ENCODE measurements around the gene MRPL19.

MRPL19 gene

DNA sequence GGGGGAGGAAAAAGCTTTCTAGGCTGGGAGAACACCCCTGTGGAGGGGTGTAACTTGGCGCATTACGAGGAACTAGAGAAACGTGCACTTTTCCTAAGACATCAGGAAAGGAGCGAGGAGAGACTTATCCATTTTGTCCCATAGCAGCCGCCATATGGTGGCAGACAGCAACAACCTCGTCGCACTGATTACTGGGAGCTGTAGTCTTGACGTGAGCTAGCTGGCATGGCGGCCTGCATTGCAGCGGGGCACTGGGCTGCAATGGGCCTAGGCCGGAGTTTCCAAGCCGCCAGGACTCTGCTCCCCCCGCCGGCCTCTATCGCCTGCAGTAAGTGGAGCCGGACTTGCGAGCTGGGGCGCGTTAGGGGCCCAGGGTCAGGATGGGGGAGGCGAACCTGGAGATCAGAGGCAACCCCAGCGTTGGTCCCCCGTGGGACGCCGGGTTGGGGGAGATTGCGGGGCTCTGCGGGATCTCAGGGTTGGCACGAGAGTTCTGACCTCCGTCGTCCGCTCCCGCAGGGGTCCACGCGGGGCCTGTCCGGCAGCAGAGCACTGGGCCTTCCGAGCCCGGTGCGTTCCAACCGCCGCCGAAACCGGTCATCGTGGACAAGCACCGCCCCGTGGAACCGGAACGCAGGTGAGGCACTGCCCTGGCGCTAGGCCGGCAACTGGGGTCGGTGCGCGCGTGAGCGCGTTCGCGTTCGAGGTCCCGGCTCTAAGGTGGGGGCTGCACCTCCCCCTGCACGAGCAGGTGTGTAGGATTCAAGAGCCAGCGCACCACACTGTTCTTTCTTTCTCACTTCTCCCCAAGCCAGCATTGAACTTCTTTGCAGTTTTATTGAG is at the start of gene MRPL19:
TSS of gene MRPL19 (plus strand) at position 201 of the 843 bp plus-strand sequence. CDS start at position 226, 25 bp downstream.
- peak; percentile 57 for DNase-seq

DNA sequence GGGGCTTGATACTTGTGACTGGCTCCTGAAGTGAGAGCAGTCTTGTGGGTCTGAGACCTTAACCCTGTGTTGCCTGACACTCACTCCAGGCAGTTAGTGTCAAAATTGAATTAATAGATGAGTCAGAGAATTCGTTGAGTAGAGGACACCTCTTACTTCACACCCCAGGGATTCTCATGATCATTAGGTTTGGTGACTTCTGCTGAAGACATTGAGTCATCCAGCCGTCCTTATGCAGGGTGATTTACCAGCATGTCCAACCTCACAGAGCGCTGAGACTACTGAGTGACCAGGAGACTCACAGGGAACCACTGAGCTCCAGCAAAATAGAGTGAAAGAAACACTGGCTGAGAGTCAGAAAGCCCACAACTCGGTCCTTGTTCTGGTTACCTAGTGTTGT is 49.8 kb upstream of the MRPL19 start:
- no peak for DNase-seq

DNA sequence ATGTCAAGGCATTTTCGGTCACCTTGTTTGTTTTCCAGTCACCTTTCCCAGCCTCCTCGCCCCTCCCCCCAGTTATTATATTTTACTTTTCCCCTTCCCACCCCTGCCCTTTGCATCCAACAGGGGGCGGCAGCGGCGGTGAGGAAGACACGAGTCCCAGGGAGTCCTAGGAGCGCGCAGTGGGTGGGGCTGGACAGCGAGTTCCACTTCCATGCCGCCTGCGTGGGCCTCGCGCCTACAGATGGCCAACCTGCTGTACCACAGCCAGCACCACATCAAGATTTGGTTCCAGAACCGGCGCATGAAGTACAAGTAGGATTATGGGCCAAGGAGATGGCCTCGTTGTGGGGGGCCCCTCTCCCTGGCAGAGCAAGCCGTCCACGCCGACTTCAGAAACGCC is 48.6 kb upstream of the MRPL19 start:
- DNase-seq = no peak

DNA sequence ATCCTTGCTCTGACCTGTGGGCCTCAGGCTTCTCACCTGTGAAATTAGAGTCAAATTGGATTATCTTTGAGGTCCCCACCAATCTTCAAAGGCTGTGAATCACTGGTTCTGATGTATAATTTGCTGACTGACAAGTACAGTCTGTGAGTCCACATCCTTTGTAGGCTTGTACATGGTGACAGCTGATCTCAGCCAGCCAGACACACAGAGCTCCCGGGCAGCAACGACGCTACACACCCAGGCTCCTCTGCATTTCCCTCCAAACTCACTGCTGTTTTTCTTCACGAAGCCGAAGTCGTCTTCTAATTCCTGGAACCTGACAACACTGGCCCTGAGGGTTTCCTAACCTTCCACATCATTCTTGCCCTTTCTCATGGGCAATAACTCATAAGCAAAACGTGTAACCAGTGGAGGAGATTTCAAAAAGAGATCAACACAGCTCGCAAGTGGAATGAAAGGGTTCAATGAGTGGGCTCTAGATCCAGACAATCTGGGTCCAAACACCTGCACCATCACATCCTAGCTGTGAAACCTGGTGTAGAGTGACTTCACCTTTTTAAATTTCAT is 47.9 kb upstream of the MRPL19 start:
- no peak for DNase-seq

DNA sequence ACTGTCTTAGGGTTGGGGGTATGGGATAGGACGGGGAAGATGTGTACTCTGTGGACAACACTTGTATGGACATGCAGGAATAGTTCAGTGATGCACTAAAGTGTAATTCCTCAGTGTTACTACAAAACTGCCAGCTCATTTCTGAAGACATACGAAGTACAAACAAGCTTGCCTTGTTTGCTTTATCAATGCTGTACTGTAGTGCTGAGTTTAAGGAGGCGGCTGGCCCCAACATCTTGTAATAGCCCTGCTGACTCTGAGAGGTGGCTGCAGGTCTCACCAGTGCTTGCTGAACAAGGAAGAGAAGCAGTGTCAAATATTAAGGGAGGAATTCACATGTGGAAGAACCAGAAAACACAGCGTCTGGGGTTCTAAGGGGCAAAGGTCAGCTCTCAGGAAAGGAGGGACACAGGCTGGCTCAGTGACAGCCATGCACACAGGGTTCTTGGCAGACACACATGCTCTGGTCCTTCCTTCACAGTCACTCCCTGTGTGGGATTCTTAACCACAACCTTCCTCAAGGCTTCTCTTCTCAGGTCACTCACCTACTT is 46.0 kb upstream of the MRPL19 start:
- no peak for DNase-seq

DNA sequence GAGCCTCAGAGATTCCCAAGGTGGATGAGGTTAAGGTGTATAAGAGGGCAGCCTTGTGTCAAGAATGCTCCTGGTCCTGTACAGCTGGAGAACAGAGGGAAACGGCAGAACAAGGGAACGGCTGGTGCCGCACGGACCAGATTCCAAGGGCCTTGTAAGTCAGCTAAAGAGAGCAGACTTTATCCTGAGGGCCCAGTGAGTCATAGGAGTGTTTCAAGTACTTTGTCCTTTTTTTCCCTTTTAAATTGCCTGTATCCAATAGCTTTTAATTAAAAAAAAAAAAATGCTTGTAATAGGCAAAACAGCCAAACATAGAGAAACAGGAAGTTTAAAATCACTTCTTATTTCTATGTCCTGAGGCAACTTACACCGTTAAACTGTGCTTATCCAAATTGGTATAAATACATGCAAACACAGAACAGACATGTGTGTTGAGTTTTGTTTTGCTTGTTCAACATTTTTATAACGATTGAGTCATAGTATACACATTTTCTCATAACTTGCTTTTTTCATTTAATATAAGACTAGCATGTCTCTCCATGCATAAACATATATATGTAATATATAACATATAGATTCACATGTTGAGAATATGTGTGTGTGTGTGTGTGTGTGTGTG is 43.8 kb upstream of the MRPL19 start:
- DNase-seq = no peak

DNA sequence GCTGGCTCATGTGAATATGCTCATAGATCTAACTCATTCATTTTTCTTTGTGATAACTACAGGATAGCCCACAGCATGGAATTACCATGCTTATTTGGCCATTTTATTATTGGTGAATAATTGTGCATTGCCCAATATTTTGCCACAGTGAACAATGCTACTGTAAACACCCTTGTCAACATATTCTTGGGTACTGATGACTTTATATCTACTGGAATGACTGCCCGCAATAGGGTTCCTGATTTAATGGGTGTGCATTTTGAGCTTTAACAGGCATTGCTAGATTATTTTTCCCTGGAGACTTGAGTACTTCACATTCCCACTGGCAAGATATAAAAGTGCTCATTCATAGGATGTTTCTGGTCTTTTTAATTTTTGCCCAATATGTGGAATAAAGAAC is 43.1 kb upstream of the MRPL19 start:
- DNase-seq = no peak

DNA sequence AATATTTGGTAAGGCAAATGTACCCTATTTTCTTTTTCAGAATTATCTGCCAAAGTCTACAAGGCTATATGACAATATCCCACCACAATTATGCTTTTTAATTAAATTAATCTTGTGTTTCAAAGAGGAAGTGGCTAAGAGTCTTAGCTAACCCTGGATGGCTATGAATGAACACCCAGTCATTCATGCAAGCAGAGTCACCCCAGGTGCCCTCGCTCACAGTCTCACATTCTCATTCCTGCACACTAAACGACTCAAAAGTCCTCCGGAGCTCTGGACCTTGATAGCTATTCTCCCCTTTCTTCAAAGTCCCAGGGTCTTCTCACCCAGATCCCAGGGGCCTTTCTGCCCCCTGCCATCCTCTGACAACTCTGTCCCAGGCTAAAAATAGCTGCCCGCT is 42.1 kb upstream of the MRPL19 start:
- no peak for DNase-seq

DNA sequence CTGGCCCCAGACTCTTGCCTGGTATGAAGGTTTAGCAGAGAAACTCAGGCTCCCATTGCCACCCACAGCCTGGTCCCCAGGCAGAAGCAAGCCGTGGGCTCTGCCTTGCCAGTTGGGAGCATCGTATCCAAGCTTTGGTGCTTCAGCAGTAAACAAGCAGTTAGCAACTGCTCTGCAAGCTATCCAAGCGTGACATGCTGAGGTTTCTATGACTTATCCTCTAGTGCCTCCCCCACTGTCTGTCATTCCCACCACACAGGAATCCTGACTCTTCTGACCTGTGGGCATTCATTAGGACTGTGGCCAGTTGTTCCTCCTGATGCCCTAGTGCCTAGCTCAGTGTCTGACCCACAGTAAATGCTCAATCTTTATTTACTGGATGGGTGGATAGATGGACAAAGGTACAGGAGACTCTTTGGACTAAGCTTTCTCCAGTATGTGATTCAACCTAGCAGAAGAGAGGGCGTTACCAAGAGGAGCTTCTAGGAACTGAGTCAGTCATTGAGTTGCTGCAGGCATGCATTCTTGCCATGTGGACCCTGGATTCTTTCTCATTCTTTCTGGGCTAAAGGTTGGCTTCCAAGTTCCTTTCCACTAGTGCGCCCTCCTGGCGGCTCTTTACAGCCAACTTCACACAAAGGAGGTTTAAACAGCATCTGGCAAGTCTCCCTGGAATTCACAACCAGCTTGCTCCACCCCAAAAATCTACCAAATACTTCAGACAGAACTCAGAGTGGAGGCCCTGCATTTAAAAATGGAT is 40.6 kb upstream of the MRPL19 start:
- no peak for DNase-seq

DNA sequence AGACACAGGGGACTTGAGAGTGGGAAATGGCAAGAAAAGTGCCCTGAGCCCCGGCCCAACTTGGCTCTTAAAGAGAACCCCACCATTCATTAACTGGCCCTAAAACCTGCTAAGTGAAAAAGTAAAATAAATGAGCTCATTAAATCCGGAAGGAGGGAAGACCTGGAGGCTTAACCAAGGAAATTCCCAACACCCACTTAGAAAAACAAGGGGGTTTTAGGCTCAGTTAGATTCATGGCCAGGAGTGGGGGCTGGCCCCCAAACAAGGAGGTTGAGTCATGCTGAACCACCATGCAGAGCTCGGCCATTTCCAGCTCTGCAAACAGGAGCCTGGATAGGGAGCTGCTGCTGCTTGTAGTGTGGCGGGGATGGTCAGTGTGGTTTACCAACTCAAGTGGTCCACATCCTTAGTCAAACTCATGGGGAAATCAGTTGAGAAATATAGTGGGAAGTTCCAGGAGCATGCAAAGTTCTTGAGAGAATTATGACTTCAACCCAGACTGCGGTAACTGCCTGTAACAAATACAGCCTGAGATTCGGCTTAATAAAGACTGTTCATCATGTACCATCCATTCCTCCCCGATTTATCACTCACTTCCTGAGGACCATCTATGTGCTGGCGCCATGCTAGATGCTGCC is 39.7 kb upstream of the MRPL19 start:
- DNase-seq = no peak

DNA sequence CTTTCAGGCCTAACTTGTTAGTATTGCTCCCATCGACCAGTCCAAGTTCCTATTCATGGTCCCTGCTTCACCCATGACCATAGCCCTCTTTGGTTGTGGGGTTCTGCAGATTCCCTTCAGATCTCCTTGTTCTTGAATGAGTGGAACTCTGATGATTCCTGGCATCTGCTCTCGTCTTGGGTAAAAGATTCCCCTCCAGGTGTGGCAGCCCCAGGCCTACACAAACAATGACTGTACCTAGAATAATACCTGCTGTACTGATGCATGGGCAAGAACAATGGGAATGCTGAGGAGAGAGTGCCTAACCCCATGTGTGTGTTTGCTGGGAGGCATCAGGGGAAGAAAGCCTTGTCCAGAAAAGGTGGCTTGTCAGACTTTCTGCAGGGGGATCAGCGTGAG is 39.2 kb upstream of the MRPL19 start:
- DNase-seq = no peak

DNA sequence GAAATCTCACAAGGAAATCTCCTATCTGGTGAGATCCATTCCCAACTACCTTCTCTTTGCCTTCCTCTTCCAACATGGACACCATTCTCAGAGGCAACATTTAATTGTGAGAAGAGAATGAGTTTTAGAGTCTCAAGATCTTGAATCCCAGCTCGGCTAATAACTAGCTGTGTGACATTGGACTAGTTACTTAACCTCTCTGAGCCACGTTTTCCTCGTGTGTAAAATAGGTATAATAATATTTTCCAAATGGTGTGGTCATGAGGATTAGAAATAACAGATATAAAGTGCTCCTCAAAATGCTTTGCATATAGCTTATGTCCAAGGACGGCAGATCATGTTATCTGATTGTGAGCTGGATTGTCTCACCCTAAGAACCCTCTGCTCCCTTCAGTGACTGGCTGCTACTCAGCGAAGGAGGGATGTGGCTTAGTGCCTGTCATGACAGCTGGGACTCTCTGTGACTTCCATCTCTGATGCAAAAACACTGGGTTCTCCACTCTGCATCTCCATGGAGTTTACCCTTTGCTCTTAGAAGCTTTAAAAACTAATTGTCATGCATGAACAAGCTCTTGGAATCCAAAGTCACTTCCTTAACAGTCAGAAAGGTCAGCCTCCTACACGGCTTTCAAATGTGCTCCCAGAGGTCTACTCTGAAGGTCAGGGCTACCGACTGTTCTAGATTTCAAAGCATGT is 38.4 kb upstream of the MRPL19 start:
- DNase-seq = no peak

DNA sequence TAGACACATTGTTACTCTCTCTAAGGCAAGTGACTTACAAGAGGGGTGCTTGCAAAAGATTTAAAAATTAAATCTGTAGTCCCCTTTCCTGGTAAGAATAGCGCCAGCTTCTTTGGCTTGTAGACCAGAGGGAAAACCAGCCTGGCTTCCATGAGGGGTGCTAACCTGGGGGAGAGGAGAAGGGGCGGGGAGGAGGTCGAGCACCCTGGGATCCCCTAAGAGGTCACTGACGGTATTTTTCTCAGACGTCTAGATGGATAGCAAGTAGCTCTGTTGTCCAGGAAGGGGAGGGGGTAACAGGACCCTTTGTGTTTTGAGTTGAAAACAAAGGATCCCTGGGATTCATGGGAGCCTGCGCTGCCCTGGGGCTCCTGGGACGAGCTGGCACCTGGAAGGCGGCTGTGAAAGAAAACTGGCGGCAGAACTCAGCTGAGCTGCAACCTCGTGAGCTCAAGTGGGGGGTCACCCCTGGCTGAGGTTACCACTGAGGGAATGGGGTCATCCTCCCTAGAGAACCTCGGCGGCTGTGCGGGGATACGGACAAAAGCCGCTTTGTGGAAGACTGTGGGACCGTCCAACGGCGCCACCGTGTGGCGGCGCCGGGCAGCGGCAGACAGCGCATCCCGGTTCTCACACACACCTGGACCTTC is 37.8 kb upstream of the MRPL19 start:
- peak; percentile 25 for DNase-seq

DNA sequence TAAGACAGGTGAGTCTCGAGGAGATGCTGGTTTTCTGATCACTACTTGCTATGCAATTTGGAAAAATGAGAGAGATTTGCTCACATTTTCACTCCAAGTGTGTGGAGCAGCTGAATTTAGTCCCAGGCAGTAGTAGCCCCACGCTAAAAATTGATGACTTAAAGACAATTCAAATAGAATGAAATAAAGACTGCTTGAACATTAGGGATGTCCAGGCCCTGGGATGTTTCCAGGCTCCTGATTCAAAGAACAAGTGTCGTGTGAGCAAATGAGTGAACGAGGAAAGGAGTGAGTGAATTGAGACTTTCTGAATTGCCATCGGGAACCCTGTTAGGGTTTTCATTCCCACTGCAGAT is 37.3 kb upstream of the MRPL19 start:
- no peak for DNase-seq

DNA sequence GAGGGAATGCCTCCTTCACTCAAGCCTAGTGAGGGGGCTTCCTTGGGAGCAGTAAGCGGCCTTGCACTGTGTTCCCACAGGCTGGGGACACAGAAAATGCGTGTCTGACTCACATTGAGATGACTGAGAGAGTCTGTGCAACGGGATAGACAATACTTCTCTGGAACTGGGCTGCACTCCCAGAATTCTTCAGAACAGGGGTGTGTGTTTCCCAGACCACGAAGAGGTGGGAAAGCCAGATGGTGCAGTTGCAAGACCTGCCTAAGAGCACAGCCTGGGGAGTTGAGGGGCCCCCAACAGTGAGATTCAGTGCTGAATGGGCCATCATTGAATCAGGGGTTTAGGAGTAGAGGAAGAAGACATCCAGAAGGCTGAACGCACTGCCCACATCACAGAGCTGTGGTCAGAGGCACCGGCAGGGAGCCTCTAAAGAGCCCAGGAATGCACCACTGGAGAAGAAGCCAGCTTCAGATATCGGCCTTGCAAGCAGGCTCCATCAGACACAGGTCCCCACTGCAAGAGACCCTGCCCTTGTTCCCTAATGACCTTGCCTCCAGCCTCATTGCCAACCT is 36.6 kb upstream of the MRPL19 start:
- no peak for DNase-seq

DNA sequence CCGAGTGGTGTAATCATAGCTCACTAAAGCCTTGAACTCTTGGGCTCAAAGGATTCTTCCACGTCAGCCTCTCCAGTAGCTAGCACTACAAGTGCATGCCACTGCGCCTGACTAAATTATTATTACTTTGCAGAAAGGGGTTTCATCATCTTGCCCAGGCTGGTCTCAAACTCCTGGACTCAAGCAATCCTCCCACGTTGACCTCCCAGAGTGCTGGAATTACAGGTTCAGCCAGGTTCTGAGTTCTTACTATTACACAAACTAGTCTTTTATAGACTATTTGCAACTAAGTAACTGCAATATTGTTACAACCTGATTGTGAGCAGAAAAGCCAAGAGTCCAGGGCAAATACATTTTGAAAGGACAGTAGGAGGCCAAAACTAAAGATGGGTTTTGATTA is 35.9 kb upstream of the MRPL19 start:
- no peak for DNase-seq

DNA sequence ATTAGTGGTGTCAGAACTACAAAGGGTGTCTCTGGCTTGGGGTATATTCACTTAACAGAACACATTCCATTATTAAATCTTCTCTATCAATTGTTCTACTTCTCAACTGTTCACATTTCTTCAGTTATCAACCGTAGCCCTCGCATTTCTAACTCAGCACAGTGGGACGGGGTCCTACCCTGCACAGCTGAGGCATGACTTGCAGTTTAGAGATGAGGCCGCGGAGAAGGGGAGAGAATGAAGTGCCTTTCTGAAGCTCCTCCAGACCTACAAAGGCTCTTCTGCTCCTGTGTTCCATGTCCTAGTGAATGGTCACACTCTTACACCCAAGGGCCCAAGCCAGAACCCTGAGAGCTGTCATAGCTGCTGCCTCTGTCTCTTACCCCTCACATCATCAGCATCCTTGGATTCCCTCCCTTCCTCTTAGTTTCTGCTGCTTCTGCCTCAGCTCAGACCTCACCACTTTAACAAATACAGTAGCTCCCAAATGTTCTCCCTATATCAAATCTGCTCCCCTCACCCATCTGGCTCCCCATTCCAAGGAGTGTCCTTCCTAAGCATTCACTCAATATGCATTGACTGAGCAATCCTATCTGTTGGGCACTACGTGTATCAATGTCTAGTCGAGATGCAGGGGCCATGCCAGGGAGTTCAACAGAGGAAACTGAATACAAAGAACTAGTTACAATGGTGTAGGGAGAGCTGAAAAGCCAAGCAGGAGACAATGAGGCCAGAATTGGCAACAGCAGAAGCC is 34.3 kb upstream of the MRPL19 start:
- no peak for DNase-seq

DNA sequence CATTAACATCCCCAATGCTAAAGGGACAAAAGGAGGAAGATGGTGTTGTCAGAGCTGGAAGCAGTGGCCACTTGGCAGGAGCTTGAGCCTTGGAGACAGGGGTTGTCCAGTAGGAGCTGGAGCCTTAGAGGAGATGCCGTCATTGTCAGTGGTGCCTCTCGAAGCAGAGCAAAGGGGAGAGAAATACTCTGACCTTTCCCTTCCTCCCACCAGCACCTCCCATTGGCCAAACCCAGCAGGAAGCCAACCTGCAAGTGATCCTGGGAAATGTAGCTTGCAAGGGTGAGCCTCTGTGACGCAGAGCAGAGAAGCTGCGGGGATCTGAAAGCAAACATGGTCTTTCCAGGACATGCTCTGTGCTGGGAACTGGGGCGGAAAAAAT is 33.7 kb upstream of the MRPL19 start:
- no peak for DNase-seq

DNA sequence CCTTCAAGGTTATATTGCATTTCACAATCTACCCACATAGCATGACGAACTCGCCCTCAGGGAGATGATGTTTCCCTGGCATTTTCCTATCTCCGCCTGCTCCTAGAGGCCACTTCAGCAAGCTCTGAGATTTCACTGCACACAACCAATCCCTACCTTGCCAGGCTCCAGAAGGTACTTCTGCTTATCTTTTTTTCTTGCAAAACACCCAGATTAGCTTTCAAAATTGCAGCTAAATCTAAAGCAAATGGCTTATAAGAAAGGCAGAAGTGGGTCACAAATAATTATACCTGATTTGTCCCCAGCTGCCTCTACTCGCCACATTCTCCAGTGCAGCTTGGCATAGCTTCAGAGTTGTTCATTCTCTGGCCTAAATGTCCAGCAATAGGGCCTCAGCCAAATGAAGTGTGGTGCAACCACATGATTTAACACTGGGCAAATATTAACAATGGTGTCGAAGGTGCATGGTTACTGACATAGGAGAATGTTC is 32.4 kb upstream of the MRPL19 start:
- DNase-seq = no peak

DNA sequence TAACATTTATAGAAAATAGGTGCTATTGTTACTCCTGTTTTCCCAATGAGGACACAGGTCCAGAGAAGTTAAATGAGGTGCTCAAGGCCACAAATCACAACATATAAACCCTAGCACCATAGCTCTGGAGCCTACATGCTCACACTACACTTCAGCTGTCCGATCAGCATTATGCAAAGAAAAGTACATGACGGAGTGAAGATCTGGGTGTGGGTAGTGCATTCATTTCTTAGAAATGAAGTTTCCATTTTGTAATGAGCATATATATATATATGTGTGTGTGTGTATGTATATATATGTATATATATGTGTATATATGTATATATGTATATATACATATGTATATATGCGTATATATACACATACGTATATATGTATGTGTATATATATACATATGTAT is 30.2 kb upstream of the MRPL19 start:
- no peak for DNase-seq
